ENCODE measurements around the gene ROCK1.
"Not testable (repeated sequence)": the region's sequence is repeated elsewhere in the genome, so short reads cannot be mapped to it uniquely, and the experiment has no call there.

GRCh38 chr18:20950827-20951226 lies 160.8 kb downstream of the ROCK1 start:
- TF ChIP-seq CTCF, EZH2 (IDR thresholded peaks at IDR 0.05): not testable (repeated sequence)
